AG04449 (cell line): Measurements from ENCODE around the gene TAAR6.
"Not testable (repeated sequence)": the region's sequence is repeated elsewhere in the genome, so short reads cannot be mapped to it uniquely, and the experiment has no call there.

ENCODE experiments used
- CTCF ChIA-PET: fragments of 350-600 bp; formaldehyde crosslinking; extraction: SDS; loops from one replicate; lab custom pipeline; 2021; ENCODE audit warnings: antibody characterized with exemption; lab: Yijun Ruan, JAX
- POLR2A ChIA-PET: fragments of 400-600, 350-600 bp; formaldehyde crosslinking; extraction: SDS; loops from one replicate; lab custom pipeline; 2020; ENCODE audit warnings: antibody characterized with exemption, inconsistent platforms; lab: Yijun Ruan, JAX
- DNase-seq: peaks from one replicate; pipeline ENCODE4 v3.0.0-alpha.2; 2010; ENCODE audit warnings: low read depth, low spot score
- H3K4me3 ChIP-seq: 2 replicates; pipeline ENCODE4 v1.5.1; 2011; ENCODE audit warnings: low read depth, mild to moderate bottlenecking, control low read depth, low read length
- TF ChIP-seq, protein P1 (sequence below): IDR thresholded peaks from one replicate; pipeline ENCODE4 v1.5.1; 2011; ENCODE audit warnings: mild to moderate bottlenecking, moderate library complexity, low read length, control low read depth, inconsistent platforms; ENCODE audit not compliant: insufficient read depth; ENCODE audit errors: missing control alignments

TAAR6 gene

DNA sequence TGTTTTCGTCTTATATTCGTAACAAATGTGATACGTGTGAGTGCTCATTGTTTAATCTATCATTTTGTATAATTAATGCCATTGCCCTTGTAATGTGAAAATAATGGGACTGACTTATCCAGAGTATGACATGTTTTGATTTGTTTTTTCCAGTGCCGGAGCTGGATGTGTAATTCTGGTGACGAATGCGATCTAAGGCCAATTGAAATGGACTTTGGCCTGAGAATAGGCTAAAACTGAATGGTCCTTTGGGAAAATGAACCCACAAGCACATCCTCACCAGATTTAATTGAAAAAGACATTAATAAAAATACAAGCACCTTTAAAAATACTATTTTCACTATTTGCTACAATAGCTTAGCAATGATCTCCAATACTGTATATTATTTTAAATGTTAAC, 26.1 kb downstream of the TAAR6 start:
- TF ChIP-seq, protein P1, sequence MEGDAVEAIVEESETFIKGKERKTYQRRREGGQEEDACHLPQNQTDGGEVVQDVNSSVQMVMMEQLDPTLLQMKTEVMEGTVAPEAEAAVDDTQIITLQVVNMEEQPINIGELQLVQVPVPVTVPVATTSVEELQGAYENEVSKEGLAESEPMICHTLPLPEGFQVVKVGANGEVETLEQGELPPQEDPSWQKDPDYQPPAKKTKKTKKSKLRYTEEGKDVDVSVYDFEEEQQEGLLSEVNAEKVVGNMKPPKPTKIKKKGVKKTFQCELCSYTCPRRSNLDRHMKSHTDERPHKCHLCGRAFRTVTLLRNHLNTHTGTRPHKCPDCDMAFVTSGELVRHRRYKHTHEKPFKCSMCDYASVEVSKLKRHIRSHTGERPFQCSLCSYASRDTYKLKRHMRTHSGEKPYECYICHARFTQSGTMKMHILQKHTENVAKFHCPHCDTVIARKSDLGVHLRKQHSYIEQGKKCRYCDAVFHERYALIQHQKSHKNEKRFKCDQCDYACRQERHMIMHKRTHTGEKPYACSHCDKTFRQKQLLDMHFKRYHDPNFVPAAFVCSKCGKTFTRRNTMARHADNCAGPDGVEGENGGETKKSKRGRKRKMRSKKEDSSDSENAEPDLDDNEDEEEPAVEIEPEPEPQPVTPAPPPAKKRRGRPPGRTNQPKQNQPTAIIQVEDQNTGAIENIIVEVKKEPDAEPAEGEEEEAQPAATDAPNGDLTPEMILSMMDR, result no peak
- DNase-seq, result no peak
- POLR2A ChIA-PET, result no interaction called here
- CTCF ChIA-PET, result no interaction called here
- no peak overlapping the region for H3K4me3 ChIP-seq

DNA sequence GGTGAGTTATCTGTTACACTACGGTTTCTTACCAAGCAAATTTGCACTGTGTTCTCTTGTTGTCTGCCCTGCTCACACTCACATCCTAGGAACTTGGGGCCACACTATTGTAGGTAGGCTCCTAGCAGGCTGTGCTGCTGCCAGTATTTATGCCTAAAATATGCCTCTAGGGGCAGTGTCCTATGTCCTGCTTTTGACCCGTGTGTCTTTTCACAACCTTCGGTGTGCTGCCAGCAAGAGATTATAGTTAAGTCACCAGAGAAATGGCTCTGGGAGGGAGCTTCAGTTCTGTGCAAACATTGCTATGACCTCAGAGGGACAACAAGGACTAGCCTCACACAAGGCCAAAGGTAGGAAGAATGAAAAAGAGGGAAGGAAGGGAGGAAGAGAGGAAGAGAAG, 28.4 kb downstream of the TAAR6 start:
- ChIA-PET POLR2A (no interaction called here), CTCF (interaction anchor here (0.9 kb wide), 1 partner anchor 13 kb away, joined by 3 read pairs; no protein-coding TSS in a partner anchor)
- TF ChIP-seq, protein P1, result no peak

DNA sequence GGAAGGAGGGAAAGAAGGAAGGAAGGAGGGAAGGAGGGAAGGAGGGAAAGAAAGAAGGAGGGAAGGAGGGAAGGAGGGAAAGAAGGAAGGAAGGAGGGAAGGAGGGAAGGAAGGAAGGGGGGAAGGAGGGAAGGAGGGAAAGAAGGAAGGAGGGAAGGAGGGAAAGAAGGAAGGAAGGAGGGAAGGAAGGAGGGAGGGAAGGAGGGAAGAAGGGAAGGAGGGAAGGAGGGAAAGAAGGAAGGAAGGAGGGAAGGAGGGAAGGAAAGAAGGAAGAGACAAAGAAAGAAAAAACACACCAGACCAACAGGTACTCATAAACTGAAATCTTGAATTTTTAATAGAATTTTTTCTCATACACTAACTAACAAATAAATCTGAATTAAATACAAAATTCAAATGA, 30.8 kb downstream of the TAAR6 start:
- H3K4me3 ChIP-seq, DNase-seq, POLR2A ChIA-PET, CTCF ChIA-PET: not testable (repeated sequence)

More for the DNA sequence above, 28.4 kb downstream of the TAAR6 start:
- no peak for DNase-seq
- no peak overlapping the region for H3K4me3 ChIP-seq

DNA sequence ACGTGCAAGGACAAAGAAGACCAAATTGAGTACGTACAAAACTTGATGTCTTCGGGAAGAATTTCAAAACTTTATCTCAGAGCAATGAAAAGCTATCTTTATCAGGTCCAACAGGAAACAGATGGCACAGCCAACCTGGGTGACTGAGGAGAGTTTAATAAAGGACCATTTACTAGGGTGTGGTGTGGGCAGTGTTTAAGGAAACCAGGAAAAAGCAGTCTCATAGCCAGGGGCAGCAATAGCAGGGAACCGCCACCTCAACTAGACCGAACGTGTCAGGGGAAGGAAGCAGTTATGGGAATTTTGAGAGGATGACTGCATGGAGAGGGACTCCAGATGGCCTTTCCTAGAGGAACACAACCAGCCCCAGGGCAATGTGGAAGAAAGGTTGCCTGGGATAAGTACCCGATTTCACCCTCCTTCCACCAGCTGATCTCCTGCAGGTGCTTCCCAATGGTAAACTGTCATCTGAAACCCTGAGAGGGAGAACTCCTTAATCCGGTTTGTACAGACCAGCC, 34.6 kb downstream of the TAAR6 start:
- no peak for DNase-seq
- ChIA-PET CTCF (no interaction called here), POLR2A (no interaction called here)
- TF ChIP-seq, protein P1, result no peak
- H3K4me3 ChIP-seq, result no peak overlapping the region

DNA sequence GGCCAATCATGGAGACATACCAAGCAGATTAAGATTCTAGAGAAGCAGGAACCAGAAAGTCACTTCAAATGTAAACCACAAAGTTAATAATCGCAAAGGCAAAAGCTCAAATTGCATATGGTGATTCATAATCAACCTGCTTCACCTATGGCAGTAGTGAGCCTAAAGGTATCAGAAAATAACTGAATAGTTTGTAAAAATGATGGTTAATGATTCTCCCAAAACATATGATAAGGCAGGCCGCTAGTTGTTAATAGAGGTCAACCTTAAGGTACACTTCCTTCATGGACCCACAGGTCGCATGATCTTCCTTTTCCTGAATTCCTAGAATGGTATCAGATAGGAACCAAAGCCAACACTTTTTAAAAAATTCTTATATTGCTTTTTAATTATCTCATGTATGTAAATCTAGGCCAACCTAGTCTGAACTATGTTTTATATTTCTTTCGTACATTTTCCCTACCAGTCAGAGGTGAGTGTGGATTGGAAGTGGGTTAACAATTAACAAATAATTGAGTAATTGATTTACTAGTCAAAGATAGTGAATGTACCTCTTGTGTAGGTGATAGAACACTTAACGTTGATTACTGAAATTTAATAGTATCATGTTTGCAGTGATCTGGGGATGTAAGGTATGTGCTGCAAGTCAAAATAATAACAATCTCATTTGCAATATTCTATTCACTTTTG, 37.6 kb downstream of the TAAR6 start:
- DNase-seq, result no peak
- CTCF ChIA-PET, result no interaction called here
- TF ChIP-seq, protein P1, result no peak

DNA sequence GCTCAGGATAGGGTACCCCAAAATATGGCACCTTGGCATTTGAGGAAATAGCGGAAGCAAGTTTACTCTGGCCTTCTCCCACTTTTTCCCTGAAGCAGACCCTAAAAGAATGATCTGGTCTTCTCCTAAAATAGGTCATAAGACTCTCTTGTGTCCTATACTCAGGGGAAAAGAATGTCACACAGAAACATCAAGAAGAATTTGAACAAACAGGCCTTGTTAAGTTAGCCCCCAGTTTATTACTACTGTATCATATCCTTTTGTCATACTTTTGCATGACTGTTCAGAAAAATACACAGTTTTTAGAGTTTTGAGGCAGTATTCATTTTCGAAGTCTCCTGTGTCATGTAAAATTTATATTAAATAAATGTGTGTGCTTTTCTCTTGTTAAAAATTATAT, 41.5 kb downstream of the TAAR6 start:
- no peak for DNase-seq
- CTCF ChIA-PET, result no interaction called here

More for the DNA sequence above, 37.6 kb downstream of the TAAR6 start:
- H3K4me3 ChIP-seq, result no peak overlapping the region
- POLR2A ChIA-PET, result no interaction called here

More for the DNA sequence above, 41.5 kb downstream of the TAAR6 start:
- TF ChIP-seq, protein P1, result no peak
- POLR2A ChIA-PET, result no interaction called here
- no peak overlapping the region for H3K4me3 ChIP-seq
